ENCODE data around the gene ZNF462.

- TF ChIP-seq NFIC (IDR thresholded peaks at IDR 0.05): no peak
- no peak for TF ChIP-seq CEBPB (IDR thresholded peaks at IDR 0.05)
- TF ChIP-seq CREB1 (IDR thresholded peaks at IDR 0.05; ENCODE audit: low read depth): no peak
- TF ChIP-seq TCF12 (IDR thresholded peaks at IDR 0.05; ENCODE audit: low read depth): no peak
- no peak for TF ChIP-seq EP300 (IDR thresholded peaks at IDR 0.05; ENCODE audit: borderline replicate concordance)
- no peak for TF ChIP-seq RAD21 (IDR thresholded peaks at IDR 0.05; ENCODE audit: low read depth)
- TF ChIP-seq FOXM1 (IDR thresholded peaks at IDR 0.05; ENCODE audit: borderline replicate concordance, low read depth): no peak
- TF ChIP-seq TAF1 (IDR thresholded peaks at IDR 0.05; ENCODE audit: low read depth): no peak
- no peak for TF ChIP-seq REST (IDR thresholded peaks at IDR 0.05; ENCODE audit: low read depth)
- TF ChIP-seq EGR1 (IDR thresholded peaks at IDR 0.05): no peak
These were observed 99.8 kb downstream of the ZNF462 start for GRCh38 chr9:106962615-106963363.

Measured in Ishikawa (cell line).